ENCODE results near the gene KSR2.

DNA sequence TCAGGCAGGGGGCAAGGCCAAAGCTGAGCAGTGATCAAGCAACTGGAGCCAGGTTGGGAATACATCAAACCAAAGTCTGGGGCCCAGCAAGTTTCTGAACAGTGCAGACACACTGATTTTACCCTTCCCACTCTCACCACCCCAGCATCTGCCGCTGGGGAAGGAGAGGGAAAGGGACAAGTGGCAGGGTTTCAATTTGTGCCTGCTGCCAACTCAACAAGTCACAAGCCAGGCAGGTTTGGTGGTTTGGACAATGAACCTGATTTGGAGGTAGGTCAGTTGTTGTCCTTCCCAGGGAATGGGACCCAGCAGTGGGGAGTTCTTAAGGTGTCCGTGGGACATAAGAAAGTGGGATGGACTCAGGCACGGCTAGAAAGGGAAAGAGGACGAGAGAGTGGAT is 455.4 kb downstream of the KSR2 start:
- TF ChIP-seq, protein P1, sequence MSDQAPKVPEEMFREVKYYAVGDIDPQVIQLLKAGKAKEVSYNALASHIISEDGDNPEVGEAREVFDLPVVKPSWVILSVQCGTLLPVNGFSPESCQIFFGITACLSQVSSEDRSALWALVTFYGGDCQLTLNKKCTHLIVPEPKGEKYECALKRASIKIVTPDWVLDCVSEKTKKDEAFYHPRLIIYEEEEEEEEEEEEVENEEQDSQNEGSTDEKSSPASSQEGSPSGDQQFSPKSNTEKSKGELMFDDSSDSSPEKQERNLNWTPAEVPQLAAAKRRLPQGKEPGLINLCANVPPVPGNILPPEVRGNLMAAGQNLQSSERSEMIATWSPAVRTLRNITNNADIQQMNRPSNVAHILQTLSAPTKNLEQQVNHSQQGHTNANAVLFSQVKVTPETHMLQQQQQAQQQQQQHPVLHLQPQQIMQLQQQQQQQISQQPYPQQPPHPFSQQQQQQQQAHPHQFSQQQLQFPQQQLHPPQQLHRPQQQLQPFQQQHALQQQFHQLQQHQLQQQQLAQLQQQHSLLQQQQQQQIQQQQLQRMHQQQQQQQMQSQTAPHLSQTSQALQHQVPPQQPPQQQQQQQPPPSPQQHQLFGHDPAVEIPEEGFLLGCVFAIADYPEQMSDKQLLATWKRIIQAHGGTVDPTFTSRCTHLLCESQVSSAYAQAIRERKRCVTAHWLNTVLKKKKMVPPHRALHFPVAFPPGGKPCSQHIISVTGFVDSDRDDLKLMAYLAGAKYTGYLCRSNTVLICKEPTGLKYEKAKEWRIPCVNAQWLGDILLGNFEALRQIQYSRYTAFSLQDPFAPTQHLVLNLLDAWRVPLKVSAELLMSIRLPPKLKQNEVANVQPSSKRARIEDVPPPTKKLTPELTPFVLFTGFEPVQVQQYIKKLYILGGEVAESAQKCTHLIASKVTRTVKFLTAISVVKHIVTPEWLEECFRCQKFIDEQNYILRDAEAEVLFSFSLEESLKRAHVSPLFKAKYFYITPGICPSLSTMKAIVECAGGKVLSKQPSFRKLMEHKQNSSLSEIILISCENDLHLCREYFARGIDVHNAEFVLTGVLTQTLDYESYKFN (CRISPR knock-in tag; conservative IDR thresholded peaks at IDR 0.05), result no peak
- TF ChIP-seq NCOR1 (IDR thresholded peaks at IDR 0.05; ENCODE audit: borderline replicate concordance, low read length) (no peak), ZFP90 (CRISPR knock-in tag; IDR thresholded peaks at IDR 0.05; ENCODE audit: borderline replicate concordance) (no peak), RBFOX2 (IDR thresholded peaks at IDR 0.05; ENCODE audit: low read depth, low read length) (no peak), FOXK2 (IDR thresholded peaks at IDR 0.05) (no peak), PPARG (CRISPR knock-in tag; conservative IDR thresholded peaks at IDR 0.05) (no peak), ZNF775 (CRISPR knock-in tag; IDR thresholded peaks at IDR 0.05; ENCODE audit: borderline replicate concordance) (no peak), CC2D1A (CRISPR knock-in tag; IDR thresholded peaks at IDR 0.05) (no peak), ZNF382 (CRISPR knock-in tag; IDR thresholded peaks at IDR 0.05; ENCODE audit: borderline replicate concordance) (no peak), STAT5B (CRISPR knock-in tag; IDR thresholded peaks at IDR 0.05) (no peak), RAD21 (CRISPR knock-in tag; IDR thresholded peaks at IDR 0.05) (no peak), ZNF670 (CRISPR knock-in tag; IDR thresholded peaks at IDR 0.05; ENCODE audit: borderline replicate concordance) (no peak)
- TF ChIP-seq, protein P2, sequence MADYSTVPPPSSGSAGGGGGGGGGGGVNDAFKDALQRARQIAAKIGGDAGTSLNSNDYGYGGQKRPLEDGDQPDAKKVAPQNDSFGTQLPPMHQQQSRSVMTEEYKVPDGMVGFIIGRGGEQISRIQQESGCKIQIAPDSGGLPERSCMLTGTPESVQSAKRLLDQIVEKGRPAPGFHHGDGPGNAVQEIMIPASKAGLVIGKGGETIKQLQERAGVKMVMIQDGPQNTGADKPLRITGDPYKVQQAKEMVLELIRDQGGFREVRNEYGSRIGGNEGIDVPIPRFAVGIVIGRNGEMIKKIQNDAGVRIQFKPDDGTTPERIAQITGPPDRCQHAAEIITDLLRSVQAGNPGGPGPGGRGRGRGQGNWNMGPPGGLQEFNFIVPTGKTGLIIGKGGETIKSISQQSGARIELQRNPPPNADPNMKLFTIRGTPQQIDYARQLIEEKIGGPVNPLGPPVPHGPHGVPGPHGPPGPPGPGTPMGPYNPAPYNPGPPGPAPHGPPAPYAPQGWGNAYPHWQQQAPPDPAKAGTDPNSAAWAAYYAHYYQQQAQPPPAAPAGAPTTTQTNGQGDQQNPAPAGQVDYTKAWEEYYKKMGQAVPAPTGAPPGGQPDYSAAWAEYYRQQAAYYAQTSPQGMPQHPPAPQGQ (CRISPR knock-in tag; IDR thresholded peaks at IDR 0.05; ENCODE audit: borderline replicate concordance), result no peak
- TF ChIP-seq, protein P3, sequence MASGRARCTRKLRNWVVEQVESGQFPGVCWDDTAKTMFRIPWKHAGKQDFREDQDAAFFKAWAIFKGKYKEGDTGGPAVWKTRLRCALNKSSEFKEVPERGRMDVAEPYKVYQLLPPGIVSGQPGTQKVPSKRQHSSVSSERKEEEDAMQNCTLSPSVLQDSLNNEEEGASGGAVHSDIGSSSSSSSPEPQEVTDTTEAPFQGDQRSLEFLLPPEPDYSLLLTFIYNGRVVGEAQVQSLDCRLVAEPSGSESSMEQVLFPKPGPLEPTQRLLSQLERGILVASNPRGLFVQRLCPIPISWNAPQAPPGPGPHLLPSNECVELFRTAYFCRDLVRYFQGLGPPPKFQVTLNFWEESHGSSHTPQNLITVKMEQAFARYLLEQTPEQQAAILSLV (CRISPR knock-in tag; IDR thresholded peaks at IDR 0.05; ENCODE audit: borderline replicate concordance), result no peak

Data from HepG2 (cell line).